Fibroblast of lung (primary cell): ENCODE measurements around the gene SNX30. TPM values are rescaled to one million over a fixed set of nuclear protein-coding genes. Genes with fewer than 3 reads are reported as not detected.

Experiments used
- DNase-seq, 2 donors: peaks; one replicate each; pipeline versions ENCODE4 v3.0.0 to v3.0.0-alpha.2; 2010; ENCODE audit warnings: low read depth in 2 of 2
- H2AFZ ChIP-seq: 2 replicates; pipeline ENCODE4 v1.5.1; 2012; ENCODE audit warnings: low read length, control low read depth, inconsistent platforms
- H3K27ac ChIP-seq: 2 replicates; pipeline ENCODE4 v1.5.1; 2011; ENCODE audit warnings: low read length, control low read depth; ENCODE audit not compliant: insufficient read depth
- H3K27me3 ChIP-seq: 2 replicates; pipeline ENCODE4 v1.5.1; 2011; ENCODE audit warnings: mild to moderate bottlenecking, low read length; ENCODE audit not compliant: control insufficient read depth, insufficient read depth
- H3K36me3 ChIP-seq: 2 replicates; pipeline ENCODE4 v1.5.1; 2011; ENCODE audit warnings: low read length; ENCODE audit not compliant: control insufficient read depth, insufficient read depth
- H3K4me1 ChIP-seq: 2 replicates; pipeline ENCODE4 v1.5.1; 2011; ENCODE audit warnings: low read length; ENCODE audit not compliant: control insufficient read depth, insufficient read depth; ENCODE audit errors: extremely low read depth
- H3K4me2 ChIP-seq: 2 replicates; pipeline ENCODE4 v1.5.1; 2011; ENCODE audit warnings: low read length, control low read depth; ENCODE audit not compliant: insufficient read depth; ENCODE audit errors: extremely low read depth
- H3K4me3 ChIP-seq, 4 experiments: fragments of 200-600 bp in 1 of 4; sonication (generic) in 1 of 4; replicated peaks in 1 of 4; 2 replicates each; pipeline ENCODE4 v1.5.1; 2011 to 2016; ENCODE audit warnings: low read length in 4 of 4, low read depth in 3 of 4, mild to moderate bottlenecking in 3 of 4, control low read depth in 2 of 4, inconsistent platforms in 1 of 4, mixed read lengths in 1 of 4; ENCODE audit not compliant: insufficient read depth in 1 of 4; ENCODE audit errors: control extremely low read depth in 1 of 4
- H3K79me2 ChIP-seq: 2 replicates; pipeline ENCODE4 v1.5.1; 2012; ENCODE audit warnings: mild to moderate bottlenecking, low read length, inconsistent platforms; ENCODE audit not compliant: control insufficient read depth, insufficient read depth
- H3K9ac ChIP-seq: 2 replicates; pipeline ENCODE4 v1.5.1; 2011; ENCODE audit warnings: mild to moderate bottlenecking, low read length, control low read depth; ENCODE audit not compliant: insufficient read depth
- H3K9me3 ChIP-seq: 2 replicates; pipeline ENCODE4 v1.5.1; 2012; ENCODE audit warnings: low read depth, low read length; ENCODE audit not compliant: control insufficient read depth, insufficient read depth
- H4K20me1 ChIP-seq: 2 replicates; pipeline ENCODE4 v1.5.1; 2011; ENCODE audit warnings: low read length; ENCODE audit not compliant: control insufficient read depth, insufficient read depth; ENCODE audit errors: extremely low read depth
- EZH2 ChIP-seq: IDR thresholded peaks from 2 replicates; pipeline ENCODE4 v1.5.1; 2012; ENCODE audit warnings: low read length, control low read depth, mild to moderate bottlenecking; ENCODE audit errors: missing control alignments
- polyA plus RNA-seq, 2 donors: library from polyadenylated mRNA; depleted of rRNA in 1 of 2; stranded (reverse) in 1 of 2; unstranded in 1 of 2; fragments of >200 nt; gene quantifications; 2 replicates each; pipeline ENCODE4 v1.2.1, GENCODE V29; 2011 to 2012; ENCODE audit warnings: missing spikeins in 1 of 2
- total RNA-seq: library from RNA; depleted of rRNA; stranded (reverse); fragments of >200 nt; gene quantifications from 2 replicates; pipeline ENCODE4 v1.2.1, GENCODE V29; 2014
- TF ChIP-seq, protein P1 (sequence below), 2 donors: IDR thresholded peaks in 1 of 2; conservative IDR thresholded peaks in 1 of 2; 1 replicate in 1 of 2; 2 replicates in 1 of 2; pipeline ENCODE4 v1.5.1; 2011 to 2012; ENCODE audit warnings: low read length in 2 of 2, control low read depth in 1 of 2, inconsistent platforms in 1 of 2, low read depth in 1 of 2, mild to moderate bottlenecking in 1 of 2

The SNX30 gene
- total and polyA plus RNA-seq, 2 donors (not counting 1 experiment from before 2014, with no cell fraction given), result 7.9 to 20.6 TPM

DNA sequence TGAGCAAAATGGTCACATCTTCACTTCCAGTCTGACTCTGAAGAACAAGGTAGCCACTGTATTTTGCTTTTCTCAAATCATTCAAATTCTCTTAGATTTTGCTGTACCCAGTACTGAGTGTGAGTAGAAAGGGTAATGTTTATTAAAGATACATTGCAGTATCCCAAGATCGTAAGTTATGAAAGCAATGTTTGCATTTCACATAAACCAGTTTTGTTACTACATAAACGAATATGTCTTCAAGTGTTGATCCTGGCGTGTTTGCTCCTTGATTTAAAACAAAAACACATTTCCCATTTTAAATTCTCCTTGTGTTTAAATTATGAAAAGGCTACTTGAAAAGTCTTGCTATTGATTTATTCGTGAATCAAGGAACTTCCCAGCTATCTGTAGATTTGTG is 22.0 kb downstream of the SNX30 start:
- H3K27ac ChIP-seq, result no peak overlapping the region
- no peak for TF ChIP-seq EZH2
- TF ChIP-seq, protein P1, sequence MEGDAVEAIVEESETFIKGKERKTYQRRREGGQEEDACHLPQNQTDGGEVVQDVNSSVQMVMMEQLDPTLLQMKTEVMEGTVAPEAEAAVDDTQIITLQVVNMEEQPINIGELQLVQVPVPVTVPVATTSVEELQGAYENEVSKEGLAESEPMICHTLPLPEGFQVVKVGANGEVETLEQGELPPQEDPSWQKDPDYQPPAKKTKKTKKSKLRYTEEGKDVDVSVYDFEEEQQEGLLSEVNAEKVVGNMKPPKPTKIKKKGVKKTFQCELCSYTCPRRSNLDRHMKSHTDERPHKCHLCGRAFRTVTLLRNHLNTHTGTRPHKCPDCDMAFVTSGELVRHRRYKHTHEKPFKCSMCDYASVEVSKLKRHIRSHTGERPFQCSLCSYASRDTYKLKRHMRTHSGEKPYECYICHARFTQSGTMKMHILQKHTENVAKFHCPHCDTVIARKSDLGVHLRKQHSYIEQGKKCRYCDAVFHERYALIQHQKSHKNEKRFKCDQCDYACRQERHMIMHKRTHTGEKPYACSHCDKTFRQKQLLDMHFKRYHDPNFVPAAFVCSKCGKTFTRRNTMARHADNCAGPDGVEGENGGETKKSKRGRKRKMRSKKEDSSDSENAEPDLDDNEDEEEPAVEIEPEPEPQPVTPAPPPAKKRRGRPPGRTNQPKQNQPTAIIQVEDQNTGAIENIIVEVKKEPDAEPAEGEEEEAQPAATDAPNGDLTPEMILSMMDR (conservative IDR thresholded peaks at IDR 0.05 in 1 of 2, IDR thresholded peaks at IDR 0.05 in 1 of 2; ENCODE audit: low read depth in 1 of 2, low read length in 2 of 2), result no peak

DNA sequence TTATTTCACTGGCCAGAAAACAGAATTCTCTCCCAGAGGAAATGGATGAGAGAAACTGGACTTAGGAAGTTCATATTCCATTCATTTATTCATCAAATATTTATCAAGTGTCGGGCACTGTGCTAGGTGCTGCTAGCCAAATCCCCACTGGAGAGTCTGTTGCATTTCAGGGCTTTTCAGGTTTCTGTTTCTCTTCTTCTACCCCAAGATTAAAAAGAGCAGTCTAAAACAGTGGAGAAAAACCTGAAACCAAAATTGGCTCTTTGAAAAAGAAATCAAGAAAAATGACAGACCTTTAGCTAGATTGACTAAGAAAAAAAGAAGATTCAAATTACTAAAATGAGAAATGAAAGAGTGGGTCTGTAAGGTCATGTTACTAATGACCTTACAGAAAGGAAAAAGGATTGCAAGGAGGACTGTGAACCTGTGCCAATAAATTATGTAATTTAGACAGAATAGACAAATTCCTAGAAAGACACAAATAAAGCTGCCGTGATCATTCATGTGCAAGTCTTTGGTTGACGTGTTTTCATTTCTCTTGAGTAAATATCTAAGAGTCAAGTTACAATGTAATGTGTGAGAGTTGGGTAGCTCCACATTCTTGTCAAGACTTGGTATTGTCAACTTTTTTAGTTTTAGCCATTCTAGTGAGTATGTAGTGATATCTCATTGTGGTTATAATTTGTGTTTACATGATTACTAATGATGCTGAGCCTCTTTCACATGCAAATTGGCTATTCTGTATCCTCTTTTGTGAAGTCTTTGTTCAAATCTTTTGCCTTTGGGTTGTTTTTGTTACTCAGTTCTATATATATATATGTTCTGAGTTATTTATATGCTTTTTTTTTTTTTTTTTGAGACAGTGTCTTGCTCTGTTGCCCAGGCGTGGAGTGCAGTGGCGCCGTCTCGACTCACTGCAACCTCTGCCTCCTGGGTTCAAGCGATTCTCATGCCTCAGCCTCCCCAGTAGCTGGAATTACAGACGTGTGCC is 23.7 kb downstream of the SNX30 start:
- TF ChIP-seq EZH2, result no peak
- TF ChIP-seq, protein P1 (conservative IDR thresholded peaks at IDR 0.05 in 1 of 2, IDR thresholded peaks at IDR 0.05 in 1 of 2; ENCODE audit: low read depth in 1 of 2, low read length in 2 of 2), result no peak
- no peaks in the 10 kb centered on the region for H3K4me1 ChIP-seq
- no peaks in the 10 kb centered on the region for H4K20me1 ChIP-seq
- no peak overlapping the region for H3K4me2 ChIP-seq
- no peaks in the 10 kb centered on the region for H3K27me3 ChIP-seq
- H3K9me3 ChIP-seq, result no peaks in the 10 kb centered on the region
- H2AFZ ChIP-seq, result no peak overlapping the region
- H3K27ac ChIP-seq, result no peak overlapping the region
- H3K9ac ChIP-seq, result no peak overlapping the region
- H3K79me2 ChIP-seq, result no peaks in the 10 kb centered on the region
- no peaks in the 10 kb centered on the region for H3K36me3 ChIP-seq
- H3K4me3 ChIP-seq, result no peak overlapping the region
- peak; percentile 31 to 65 for DNase-seq

More for the DNA sequence above, 22.0 kb downstream of the SNX30 start:
- Histone ChIP-seq H4K20me1 (no peaks in the 10 kb centered on the region), H3K9ac (no peak overlapping the region), H3K27me3 (no peaks in the 10 kb centered on the region), H3K4me3 (no peak overlapping the region), H3K4me1 (no peaks in the 10 kb centered on the region), H2AFZ (no peak overlapping the region), H3K36me3 (no peaks in the 10 kb centered on the region), H3K79me2 (no peaks in the 10 kb centered on the region), H3K4me2 (no peak overlapping the region), H3K9me3 (no peaks in the 10 kb centered on the region)
- no peak for DNase-seq

DNA sequence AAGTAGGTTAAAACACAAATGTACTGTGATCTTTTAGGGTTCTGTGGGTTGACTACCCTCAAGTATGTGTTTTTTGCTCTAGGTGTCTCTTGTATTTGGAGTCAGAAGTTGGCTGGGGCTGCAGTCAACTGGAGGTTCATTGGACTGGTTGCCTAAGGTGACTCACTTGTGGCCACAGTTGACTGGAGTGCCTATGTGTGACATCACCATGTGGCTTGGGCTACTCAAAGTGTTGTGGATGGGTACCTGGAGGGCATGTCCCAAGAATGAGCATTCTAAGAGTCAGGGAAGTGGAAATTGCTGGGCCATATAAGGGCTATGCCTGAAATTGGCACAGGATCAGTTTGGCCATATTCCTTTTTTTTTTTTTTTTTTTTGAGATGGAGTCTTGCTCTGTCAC is 27.4 kb downstream of the SNX30 start:
- Histone ChIP-seq H3K79me2 (no peaks in the 10 kb centered on the region), H3K9ac (no peak overlapping the region)
- DNase-seq, result peak in 1 of 2 donors; percentile 64

More for the DNA sequence above, 27.4 kb downstream of the SNX30 start:
- no peaks in the 10 kb centered on the region for H3K4me1 ChIP-seq
- no peaks in the 10 kb centered on the region for H3K27me3 ChIP-seq
- H3K27ac ChIP-seq, result no peak overlapping the region
- TF ChIP-seq EZH2, result no peak
- TF ChIP-seq, protein P1 (conservative IDR thresholded peaks at IDR 0.05 in 1 of 2, IDR thresholded peaks at IDR 0.05 in 1 of 2; ENCODE audit: low read depth in 1 of 2, low read length in 2 of 2), result no peak
- H2AFZ ChIP-seq, result no peak overlapping the region
- H3K9me3 ChIP-seq, result no peaks in the 10 kb centered on the region
- no peak overlapping the region for H3K4me2 ChIP-seq
- H3K4me3 ChIP-seq, result no peak overlapping the region
- no peaks in the 10 kb centered on the region for H3K36me3 ChIP-seq
- H4K20me1 ChIP-seq, result no peaks in the 10 kb centered on the region
